K562 (cell line): Measurements from ENCODE around the gene FILIP1. TPM values are rescaled to one million over a fixed set of nuclear protein-coding genes. Genes with fewer than 3 reads are reported as not detected.
A peak's percentile ranks its signal among the peaks of the same experiment; 100 is the strongest.

Experiments used
- BHLHE40 ChIP-seq: IDR thresholded peaks from 2 replicates; pipeline ENCODE4 v1.6.1; 2011; ENCODE audit warnings: low read length, improper control_type of control experiment
- BMI1 ChIP-seq: fragments of 150-350 bp; IDR thresholded peaks from 2 replicates; pipeline ENCODE4 v1.6.1; 2014; ENCODE audit warnings: low read length
- BRD4 ChIP-seq: fragments of 200-600 bp; sonication (generic); IDR thresholded peaks from 2 replicates; pipeline ENCODE4 v1.6.1; 2017; ENCODE audit warnings: inconsistent platforms
- CBX3 ChIP-seq, 2 experiments: IDR thresholded peaks; 1 replicate in 1 of 2; 2 replicates in 1 of 2; pipeline ENCODE4 v1.6.1; 2012; ENCODE audit warnings: inconsistent platforms in 2 of 2, low read length in 2 of 2, borderline replicate concordance in 1 of 2, control low read depth in 1 of 2
- FOXK2 ChIP-seq, 2 experiments: fragments of 450-650 bp; IDR thresholded peaks in 1 of 2; conservative IDR thresholded peaks in 1 of 2; 2 replicates each; pipeline ENCODE4 v1.6.1; 2016; ENCODE audit warnings: low read depth in 2 of 2, mild to moderate bottlenecking in 1 of 2
- GTF2E2 ChIP-seq: fragments of 200-800 bp; sonication (Bioruptor generic); IDR thresholded peaks from 2 replicates; pipeline ENCODE4 v1.6.1; 2016; ENCODE audit warnings: missing genetic modification characterization, missing compliant biosample characterization
- HMBOX1 ChIP-seq: sonication (generic); IDR thresholded peaks from 2 replicates; pipeline ENCODE4 v1.6.1; 2016
- KDM4B ChIP-seq, 2 experiments: fragments of 450-650 bp in 1 of 2; sonication (generic) in 1 of 2; IDR thresholded peaks; 2 replicates each; pipeline ENCODE4 v1.6.1; 2016 to 2017; ENCODE audit warnings: borderline replicate concordance in 2 of 2, antibody characterized with exemption in 1 of 2, low read depth in 1 of 2, mild to moderate bottlenecking in 1 of 2
- MCM5 ChIP-seq: fragments of 450-650 bp; IDR thresholded peaks from 2 replicates; pipeline ENCODE4 v1.6.1; 2016; ENCODE audit warnings: low read depth
- NR2F6 ChIP-seq: fragments of 450-650 bp; formaldehyde crosslinking; IDR thresholded peaks from 2 replicates; pipeline ENCODE4 v1.4.0; 2020; ENCODE audit warnings: mild to moderate bottlenecking
- POLR2AphosphoS5 ChIP-seq: IDR thresholded peaks from 2 replicates; pipeline ENCODE4 v1.6.1; 2011; ENCODE audit warnings: mild to moderate bottlenecking, low read depth, low read length, moderate library complexity; ENCODE audit not compliant: control insufficient read depth, insufficient read depth
- POLR2G ChIP-seq: fragments of 200-400 bp; formaldehyde crosslinking; IDR thresholded peaks from 2 replicates; pipeline ENCODE4 v1.6.1; 2017; ENCODE audit warnings: low read depth, mild to moderate bottlenecking, antibody characterized with exemption, low read length, moderate library complexity
- RNF2 ChIP-seq: sonication (generic); IDR thresholded peaks from 2 replicates; pipeline ENCODE4 v1.6.1; 2016
- SAP30 ChIP-seq: fragments of 200-600 bp; sonication (generic); IDR thresholded peaks from 2 replicates; pipeline ENCODE4 v1.6.1; 2012; ENCODE audit warnings: borderline replicate concordance, low read depth, mild to moderate bottlenecking, moderate library complexity, low read length, control low read depth, inconsistent platforms; ENCODE audit not compliant: insufficient read depth, poor library complexity, severe bottlenecking
- SIN3B ChIP-seq: fragments of 450-650 bp; IDR thresholded peaks from 2 replicates; pipeline ENCODE4 v1.6.1; 2017; ENCODE audit warnings: low read depth, mild to moderate bottlenecking, moderate library complexity
- SMARCA4 ChIP-seq: fragments of 450-650 bp; IDR thresholded peaks from 2 replicates; pipeline ENCODE4 v1.6.1; 2016
- STAT5A ChIP-seq: IDR thresholded peaks from 2 replicates; pipeline ENCODE4 v1.6.1; 2012; ENCODE audit warnings: low read length, inconsistent platforms, borderline replicate concordance
- ZBED1 ChIP-seq: IDR thresholded peaks from 2 replicates; pipeline ENCODE4 v1.6.1; 2014
- ZNF551 ChIP-seq: fragments of 250-450 bp; sonication (Bioruptor Pico); IDR thresholded peaks from 2 replicates; pipeline ENCODE4 v1.5.0; 2021; ENCODE audit warnings: mild to moderate bottlenecking, moderate library complexity
- polyA plus RNA-seq, 8 experiments: library from polyadenylated mRNA; depleted of rRNA in 4 of 8; stranded (reverse) in 5 of 8; unstranded in 3 of 8; fragments of >200 nt; fragmentation: Nextera tagmentation in 2 of 8; fragmentation: Illumina TruSeq in 1 of 8; extraction: Ambion mirVana in 2 of 8; extraction: Trizol in 1 of 8; gene quantifications; 2 replicates each; pipeline versions ENCODE4 v1.2.1 to v1.2.3, GENCODE V29; 2011 to 2014; ENCODE audit warnings: inconsistent platforms in 1 of 8, missing spikeins in 1 of 8
- total RNA-seq, 7 experiments: library from RNA; depleted of rRNA in 6 of 7; stranded (reverse); fragments of >200 nt in 6 of 7; fragmentation: Illumina TruSeq in 2 of 7; extraction: Trizol in 2 of 7; gene quantifications; 2 replicates each; pipeline versions ENCODE4 v1.2.1 to v1.2.3, GENCODE V29; 2011 to 2021; ENCODE audit warnings: low replicate concordance in 1 of 7
- TF ChIP-seq, protein P1 (sequence below): sonication (generic); formaldehyde crosslinking; IDR thresholded peaks from 2 replicates; pipeline ENCODE4 v1.8.1; 2023; ENCODE audit warnings: mild to moderate bottlenecking, missing genetic modification reagents
- TF ChIP-seq, protein P2 (sequence below): sonication (generic); formaldehyde crosslinking; IDR thresholded peaks from 2 replicates; pipeline ENCODE4 v1.8.0; 2022; ENCODE audit warnings: mild to moderate bottlenecking, missing genetic modification reagents

The FILIP1 gene
- total and polyA plus RNA-seq, 9 of the 15 experiments (the other 6 are each of a cell fraction or from before 2014, with no cell fraction given) = 0.03 to 0.25 (median 0.10) TPM; not detected in 1

GRCh38 chr6:75243333-75244062, 250.1 kb downstream of the FILIP1 start, which contains the start of gene COX7A2 (continued):
- TF ChIP-seq GTF2E2 (tag) = peak; percentile 91
- TF ChIP-seq, protein P1, sequence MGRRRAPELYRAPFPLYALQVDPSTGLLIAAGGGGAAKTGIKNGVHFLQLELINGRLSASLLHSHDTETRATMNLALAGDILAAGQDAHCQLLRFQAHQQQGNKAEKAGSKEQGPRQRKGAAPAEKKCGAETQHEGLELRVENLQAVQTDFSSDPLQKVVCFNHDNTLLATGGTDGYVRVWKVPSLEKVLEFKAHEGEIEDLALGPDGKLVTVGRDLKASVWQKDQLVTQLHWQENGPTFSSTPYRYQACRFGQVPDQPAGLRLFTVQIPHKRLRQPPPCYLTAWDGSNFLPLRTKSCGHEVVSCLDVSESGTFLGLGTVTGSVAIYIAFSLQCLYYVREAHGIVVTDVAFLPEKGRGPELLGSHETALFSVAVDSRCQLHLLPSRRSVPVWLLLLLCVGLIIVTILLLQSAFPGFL (CRISPR knock-in tag) = 0 out of 2 replicates have a peak, but pooled peaks have one; percentile 63
- TF ChIP-seq, protein P2, sequence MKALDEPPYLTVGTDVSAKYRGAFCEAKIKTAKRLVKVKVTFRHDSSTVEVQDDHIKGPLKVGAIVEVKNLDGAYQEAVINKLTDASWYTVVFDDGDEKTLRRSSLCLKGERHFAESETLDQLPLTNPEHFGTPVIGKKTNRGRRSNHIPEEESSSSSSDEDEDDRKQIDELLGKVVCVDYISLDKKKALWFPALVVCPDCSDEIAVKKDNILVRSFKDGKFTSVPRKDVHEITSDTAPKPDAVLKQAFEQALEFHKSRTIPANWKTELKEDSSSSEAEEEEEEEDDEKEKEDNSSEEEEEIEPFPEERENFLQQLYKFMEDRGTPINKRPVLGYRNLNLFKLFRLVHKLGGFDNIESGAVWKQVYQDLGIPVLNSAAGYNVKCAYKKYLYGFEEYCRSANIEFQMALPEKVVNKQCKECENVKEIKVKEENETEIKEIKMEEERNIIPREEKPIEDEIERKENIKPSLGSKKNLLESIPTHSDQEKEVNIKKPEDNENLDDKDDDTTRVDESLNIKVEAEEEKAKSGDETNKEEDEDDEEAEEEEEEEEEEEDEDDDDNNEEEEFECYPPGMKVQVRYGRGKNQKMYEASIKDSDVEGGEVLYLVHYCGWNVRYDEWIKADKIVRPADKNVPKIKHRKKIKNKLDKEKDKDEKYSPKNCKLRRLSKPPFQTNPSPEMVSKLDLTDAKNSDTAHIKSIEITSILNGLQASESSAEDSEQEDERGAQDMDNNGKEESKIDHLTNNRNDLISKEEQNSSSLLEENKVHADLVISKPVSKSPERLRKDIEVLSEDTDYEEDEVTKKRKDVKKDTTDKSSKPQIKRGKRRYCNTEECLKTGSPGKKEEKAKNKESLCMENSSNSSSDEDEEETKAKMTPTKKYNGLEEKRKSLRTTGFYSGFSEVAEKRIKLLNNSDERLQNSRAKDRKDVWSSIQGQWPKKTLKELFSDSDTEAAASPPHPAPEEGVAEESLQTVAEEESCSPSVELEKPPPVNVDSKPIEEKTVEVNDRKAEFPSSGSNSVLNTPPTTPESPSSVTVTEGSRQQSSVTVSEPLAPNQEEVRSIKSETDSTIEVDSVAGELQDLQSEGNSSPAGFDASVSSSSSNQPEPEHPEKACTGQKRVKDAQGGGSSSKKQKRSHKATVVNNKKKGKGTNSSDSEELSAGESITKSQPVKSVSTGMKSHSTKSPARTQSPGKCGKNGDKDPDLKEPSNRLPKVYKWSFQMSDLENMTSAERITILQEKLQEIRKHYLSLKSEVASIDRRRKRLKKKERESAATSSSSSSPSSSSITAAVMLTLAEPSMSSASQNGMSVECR = peak; percentile 45; the same call in 1 of the 2 replicates
- no peak for TF ChIP-seq SMARCA4
- peak; percentile 62 to 78; a peak in 3 of 4 replicates for TF ChIP-seq FOXK2 (conservative IDR thresholded peaks at IDR 0.05 in 1 of 2, IDR thresholded peaks at IDR 0.05 in 1 of 2; ENCODE audit: low read depth in 2 of 2)
- peak; percentile 93 for TF ChIP-seq POLR2AphosphoS5
- no peak for TF ChIP-seq ZNF551
- TF ChIP-seq KDM4B (IDR thresholded peaks at IDR 0.05; ENCODE audit: borderline replicate concordance in 2 of 2, low read depth in 1 of 2) = peak in 1 of 2 experiments; percentile 56; a peak in 1 of 4 replicates
- 0 out of 2 replicates have a peak, but pooled peaks have one; percentile 16 for TF ChIP-seq ZBED1
- no peak for TF ChIP-seq BMI1
- TF ChIP-seq MCM5 = no peak
- no peak for TF ChIP-seq SIN3B
- no peak for TF ChIP-seq NR2F6
- peak; percentile 94 for TF ChIP-seq BHLHE40
- TF ChIP-seq CBX3 (IDR thresholded peaks at IDR 0.05; ENCODE audit: borderline replicate concordance in 1 of 2, low read length in 2 of 2) = peak in 1 of 2 experiments; percentile 90; a peak in 2 of 3 replicates
- TF ChIP-seq HMBOX1 = peak; percentile 95
- TF ChIP-seq BRD4 = peak; percentile 95
- TF ChIP-seq SAP30 = peak; percentile 49
- TF ChIP-seq POLR2G = peak; percentile 75
- TF ChIP-seq STAT5A = peak; percentile 53; the same call in 1 of the 2 replicates
- TF ChIP-seq RNF2 = 0 out of 2 replicates have a peak, but pooled peaks have one; percentile 17
